CD1c-positive myeloid dendritic cell (primary cell): ENCODE data around the gene ZBTB7C.

Experiments used
- DNase-seq: peaks from one replicate; pipeline ENCODE4 v3.0.0-alpha.2; 2016; ENCODE audit errors: extremely low spot score

Gene ZBTB7C

DNA sequence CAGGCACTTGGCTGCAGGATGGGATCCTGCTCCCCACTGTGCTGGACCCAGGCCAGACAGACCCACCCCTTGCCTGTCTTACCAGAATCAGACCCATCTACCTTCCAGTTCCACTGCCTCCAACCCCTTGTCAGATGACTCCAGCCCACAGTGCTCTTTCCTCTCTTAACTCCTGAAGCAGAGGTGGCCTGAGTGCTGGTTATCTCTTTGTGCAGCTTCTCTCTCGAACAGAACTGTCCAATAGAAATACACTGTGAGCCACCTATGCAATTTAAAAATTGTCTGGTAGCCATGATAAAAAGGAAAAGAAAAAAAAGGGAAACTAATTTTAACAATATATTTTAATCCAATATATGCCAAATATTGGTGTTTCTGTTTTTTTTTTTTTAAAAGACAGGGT lies 318.5 kb downstream of the ZBTB7C start:
- no peak for DNase-seq

- DNase-seq: no peak
Measured at GRCh38 chr18:48090021-48090420, 319.2 kb downstream of the ZBTB7C start.

- DNase-seq: no peak
Measured at GRCh38 chr18:48085781-48086487, 323.2 kb downstream of the ZBTB7C start.

GRCh38 chr18:48084858-48085257 lies 324.3 kb downstream of the ZBTB7C start:
- no peak for DNase-seq

DNA sequence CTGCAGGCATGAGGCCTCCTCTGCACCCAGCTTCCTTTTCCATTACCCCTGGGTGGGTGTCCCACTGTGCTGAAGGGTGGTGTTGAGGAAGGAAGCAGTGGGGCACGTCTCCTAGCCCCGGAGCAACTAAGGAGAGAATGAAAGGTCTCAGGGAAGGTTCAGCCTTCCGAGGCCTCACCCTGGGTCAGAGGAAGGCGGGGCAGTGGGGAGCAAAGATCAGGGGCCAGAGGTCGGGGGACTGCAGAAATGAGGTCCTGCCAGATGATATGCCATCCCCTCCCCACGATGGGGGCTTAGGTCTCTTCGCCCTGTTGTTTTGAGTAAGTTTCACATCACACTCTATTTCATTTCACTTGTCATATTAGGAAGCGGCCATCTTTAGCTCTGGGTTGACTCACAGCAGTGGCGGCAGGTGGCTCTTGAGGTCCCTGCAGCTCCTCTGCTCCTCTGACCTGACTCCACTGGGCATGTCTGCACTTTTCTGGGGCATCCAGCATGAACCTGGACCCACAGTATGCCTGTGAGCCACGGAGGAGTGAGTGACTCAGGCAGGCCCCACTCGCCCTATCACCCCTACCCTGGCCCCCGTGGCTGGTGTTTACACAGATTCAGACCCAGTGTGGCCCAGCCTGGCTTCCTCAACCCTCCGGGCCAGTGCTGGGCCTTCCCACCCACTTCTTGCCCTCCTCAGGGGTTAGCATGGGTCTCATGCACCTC lies 325.0 kb downstream of the ZBTB7C start:
- DNase-seq: no peak

DNA sequence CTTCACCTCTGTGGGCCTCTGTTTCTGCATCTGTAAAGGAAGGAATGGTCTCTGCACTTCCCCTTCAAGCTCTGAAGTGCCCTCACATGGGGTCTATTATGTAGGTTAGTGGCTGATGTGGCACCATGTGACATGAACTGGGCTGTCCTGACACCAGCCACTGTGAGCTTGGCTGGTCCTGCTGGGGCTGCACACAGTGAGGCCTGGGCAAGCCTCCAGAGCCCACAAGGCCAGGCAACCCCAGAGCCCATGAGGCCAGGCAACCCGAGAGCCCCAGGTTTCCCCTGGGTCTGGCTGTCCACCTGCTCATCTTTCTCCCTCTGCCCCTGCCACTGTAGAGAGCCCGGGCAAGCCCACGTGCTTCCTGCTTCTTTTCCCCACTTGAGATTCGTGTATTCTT lies 328.6 kb downstream of the ZBTB7C start:
- no peak for DNase-seq

- no peak for DNase-seq
Measured at GRCh38 chr18:48079885-48080284, 329.3 kb downstream of the ZBTB7C start.

DNA sequence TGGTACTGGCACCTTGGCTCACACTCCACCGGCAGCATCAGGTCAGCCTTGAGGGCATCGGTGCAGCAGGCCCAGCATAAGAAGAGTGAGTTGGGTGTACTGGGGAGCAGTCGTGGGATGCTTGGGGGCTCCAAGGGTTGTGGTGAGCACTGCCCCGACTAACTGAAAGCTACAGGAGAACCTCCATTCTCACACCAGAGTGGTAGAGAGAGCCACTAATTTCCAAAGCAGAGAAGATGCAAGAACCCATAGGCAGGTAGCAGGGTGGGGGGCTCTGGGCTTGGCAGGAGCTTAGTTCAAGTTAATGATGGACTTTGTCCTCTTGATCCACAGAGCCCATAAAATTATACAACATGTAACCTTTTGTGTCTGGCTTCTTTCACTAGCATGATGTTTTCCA lies 330.7 kb downstream of the ZBTB7C start:
- no peak for DNase-seq

DNA sequence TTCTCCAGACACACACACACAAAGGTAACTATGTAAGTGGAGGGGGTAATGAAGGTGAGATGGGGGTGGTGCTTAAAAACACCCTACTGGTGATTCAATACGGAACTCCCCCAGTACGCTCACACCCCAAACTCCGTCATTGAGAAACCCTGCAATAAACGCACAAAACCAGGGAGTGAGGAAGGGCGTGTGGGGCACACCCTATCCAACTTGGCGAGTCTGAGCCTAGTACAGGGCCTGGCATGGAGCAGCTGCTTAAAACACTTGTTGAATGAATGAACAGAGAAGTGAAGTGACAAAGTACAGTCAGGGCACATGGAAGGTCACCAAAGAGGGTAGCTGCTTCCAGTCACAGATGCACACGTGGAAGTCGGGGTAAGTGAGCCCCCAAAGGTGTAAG lies 331.9 kb downstream of the ZBTB7C start:
- no peak for DNase-seq

DNA sequence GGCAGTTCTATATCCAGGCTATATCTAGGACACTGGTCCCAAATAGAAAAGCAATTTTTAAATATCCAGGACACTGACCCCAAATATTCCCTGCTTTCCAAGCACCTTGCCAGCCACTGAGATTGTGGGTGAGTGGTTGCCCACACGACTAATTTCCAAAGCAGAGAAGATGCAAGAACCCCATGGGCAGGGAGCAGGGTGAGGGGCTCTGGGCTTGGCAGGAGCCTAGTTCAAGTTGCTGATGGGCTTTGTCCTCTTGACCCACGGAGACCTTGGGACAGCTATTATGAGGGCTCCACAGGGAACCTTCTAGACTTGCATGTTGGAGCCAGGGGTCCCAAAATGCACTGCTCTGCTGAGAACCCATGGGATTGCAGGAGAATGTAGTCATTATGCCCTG lies 332.7 kb downstream of the ZBTB7C start:
- no peak for DNase-seq

GRCh38 chr18:48075707-48076093 lies 333.5 kb downstream of the ZBTB7C start:
- no peak for DNase-seq

DNA sequence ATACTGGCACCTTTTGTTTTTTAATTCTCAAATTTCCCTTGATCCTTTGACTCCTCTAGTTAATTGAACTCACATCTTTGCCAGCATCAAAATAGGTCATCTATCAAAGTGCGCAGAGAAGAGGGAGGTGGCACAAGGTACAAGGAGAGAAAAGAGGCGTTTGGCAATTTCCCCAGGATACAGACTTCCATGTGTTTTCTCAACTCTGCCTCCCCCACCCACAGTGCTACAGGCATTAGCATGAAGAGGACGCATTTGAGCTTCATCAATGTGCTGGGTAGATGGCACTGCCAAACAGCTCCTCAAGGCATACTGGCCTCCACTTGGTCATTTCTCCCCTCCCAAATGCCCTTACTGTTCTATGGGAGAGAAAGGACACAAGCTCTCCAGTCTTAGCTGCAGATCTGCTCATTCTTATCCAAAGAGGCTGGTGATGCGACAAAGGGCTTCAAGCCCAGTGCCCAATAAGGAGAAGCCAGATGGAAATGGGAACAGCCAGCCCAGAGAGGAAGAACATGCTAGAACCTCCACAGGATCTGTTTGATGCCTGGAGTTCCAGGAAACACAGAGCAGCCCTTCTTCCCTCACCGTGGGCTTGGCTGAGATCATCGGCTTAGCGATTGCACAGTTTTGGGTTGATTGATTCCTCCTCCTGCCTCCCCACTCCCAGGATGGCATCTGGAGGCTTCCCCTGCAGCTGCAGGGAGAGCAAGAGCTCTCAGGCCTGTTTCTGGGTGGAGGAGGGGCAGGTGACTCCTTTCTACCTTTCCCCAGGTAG lies 334.1 kb downstream of the ZBTB7C start:
- DNase-seq: no peak

GRCh38 chr18:48073211-48073930 lies 335.8 kb downstream of the ZBTB7C start:
- DNase-seq: no peak

DNA sequence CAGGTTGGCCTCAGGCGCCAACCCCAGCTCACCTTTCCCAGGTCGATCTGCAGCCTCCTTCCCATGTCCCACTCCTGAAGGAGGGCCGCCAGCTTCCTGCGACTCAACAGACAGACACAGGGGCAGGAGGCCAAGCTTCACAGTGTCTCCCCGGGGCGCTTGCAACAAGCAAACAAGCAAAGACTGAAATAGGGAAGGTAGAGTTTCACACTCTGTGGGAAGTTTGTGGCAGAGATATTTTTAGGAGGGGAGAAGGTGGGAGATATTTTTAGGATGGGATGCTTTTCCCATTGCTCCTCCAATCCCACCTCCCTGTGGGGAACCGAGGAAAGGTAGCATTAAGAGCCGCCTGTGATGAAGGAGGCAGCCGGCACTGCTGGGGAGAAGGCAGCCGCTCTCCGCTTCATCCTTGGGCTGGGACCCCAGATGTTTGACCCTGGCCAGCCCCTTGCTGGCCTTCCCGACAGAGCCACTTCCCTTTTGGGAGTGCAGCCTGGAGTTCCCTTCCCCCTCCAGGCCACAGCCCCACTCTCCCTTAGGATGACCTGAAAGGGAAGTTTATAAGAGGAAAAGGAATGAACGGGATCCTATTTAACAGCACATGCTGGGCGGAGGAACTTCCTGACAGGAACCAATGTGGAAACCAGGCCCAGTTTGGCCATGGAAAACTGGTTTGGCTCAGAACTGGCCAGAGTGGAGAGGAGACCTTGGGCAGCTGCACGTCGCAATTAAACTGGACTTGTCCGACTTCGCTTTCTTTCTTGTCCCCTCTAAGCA lies 336.6 kb downstream of the ZBTB7C start:
- DNase-seq: no peak

DNA sequence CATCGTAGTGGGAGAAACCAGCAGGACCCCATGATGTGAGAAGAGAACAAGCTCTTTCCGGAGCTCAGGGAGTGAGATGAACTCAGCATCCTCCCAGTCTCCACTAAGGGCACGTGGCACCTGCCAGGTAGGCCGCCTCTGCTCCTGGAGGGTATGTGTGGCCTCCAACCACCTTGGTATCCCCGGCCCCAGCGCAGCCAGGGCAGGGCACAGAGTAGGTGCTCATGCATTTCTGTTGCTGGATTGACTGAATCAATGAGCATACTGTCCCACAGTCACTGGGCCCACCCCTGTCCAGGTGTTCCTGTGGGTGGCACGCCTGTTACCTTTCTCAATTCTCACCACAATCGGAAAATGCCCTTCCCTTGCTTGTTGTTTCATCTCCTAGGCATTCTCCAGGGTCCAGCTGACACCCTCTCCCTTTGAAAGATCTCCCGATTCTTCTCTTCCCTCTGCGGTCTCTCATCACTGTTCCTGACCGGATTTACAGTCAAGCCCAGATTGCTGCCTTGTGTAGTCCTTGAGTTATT lies 340.2 kb downstream of the ZBTB7C start:
- DNase-seq: no peak

DNA sequence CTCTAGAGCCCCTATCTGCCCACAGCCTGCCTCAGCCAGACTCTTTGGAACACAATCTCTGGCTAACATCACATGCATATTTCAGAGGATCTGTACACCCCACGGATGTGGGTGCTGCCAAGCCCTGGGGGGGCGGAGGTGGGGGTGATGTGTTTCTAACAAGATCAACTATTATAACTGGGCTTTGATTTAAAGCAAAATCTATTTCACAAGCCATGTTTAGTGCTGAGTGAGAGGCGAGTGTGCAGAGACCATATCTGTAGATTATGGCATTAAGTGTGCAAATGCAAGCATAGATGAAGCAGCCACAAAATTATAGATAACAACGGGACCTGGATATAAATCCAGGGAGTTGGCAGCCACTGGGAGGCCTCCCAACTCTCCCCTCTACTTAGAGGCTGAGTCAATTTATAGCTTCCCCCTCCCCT lies 342.9 kb downstream of the ZBTB7C start:
- no peak for DNase-seq

GRCh38 chr18:48065601-48065995 lies 343.6 kb downstream of the ZBTB7C start:
- no peak for DNase-seq

DNA sequence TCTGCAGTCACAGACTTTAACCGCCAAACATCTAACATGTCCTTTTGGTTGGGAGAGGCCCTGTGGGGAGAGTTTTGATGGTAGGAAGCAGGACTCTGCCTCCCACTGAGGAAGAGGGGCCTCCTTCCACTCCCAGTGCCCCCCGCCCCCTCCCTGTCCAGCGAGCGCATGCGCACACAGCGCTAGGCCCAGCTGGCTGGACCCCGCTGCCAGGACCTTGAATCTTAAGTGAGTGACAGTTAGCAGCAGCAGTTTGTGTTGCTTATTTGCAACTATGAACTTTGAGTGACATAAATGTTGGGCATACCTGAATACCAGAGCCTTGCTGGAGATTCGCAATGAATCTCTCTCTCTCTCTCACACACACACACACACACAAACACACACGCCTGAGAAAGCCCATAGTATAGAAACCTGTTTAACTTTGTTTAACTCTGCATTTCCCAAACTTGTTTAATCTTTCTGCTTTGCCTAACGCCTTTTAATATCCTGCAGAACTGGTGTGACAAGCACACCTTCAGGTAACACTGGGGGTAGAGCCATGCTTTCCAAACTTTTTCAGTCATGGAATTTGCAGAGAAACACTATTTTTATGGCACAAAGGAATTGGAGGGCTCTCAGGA lies 344.1 kb downstream of the ZBTB7C start:
- DNase-seq: no peak

GRCh38 chr18:48061781-48062570 lies 347.2 kb downstream of the ZBTB7C start:
- DNase-seq: no peak

GRCh38 chr18:48060970-48061369 lies 348.2 kb downstream of the ZBTB7C start:
- DNase-seq: no peak
